A673 (cell line): ENCODE data around the gene MAP3K9. TPM values are rescaled to one million over a fixed set of nuclear protein-coding genes. Genes with fewer than 3 reads are reported as not detected.

Source experiments
- BruUV-seq: library from RNA; stranded (reverse); fragments of 400-500 nt; replicated peaks from 2 replicates; lab custom pipeline; 2021; lab: Mats Ljungman, UMichigan
- CTCF ChIA-PET: fragments of 300-600 bp; sonication (Branson Sonifier 250); formaldehyde crosslinking; loops from one replicate; lab custom pipeline; 2022; ENCODE audit warnings: antibody characterized with exemption; lab: Charles Lee
- POLR2A ChIA-PET: fragments of 300-600 bp; sonication (Branson Sonifier 250); formaldehyde crosslinking; loops from one replicate; lab custom pipeline; 2022; ENCODE audit warnings: antibody characterized with exemption; ENCODE audit not compliant: low non-redundant PET; lab: Charles Lee
- DNase-seq: peaks from one replicate; pipeline ENCODE4 v3.0.0-alpha.2; 2015; ENCODE audit warnings: low spot score
- H3K27ac ChIP-seq: fragments of 200-600 bp; sonication (generic); 2 replicates; pipeline ENCODE4 v1.5.1; 2016; ENCODE audit warnings: mixed run types, low read depth, mild to moderate bottlenecking, mixed read lengths, antibody characterized with exemption, low read length; ENCODE audit not compliant: poor library complexity, severe bottlenecking
- H3K27me3 ChIP-seq: fragments of 200-600 bp; sonication (generic); replicated peaks from 2 replicates; pipeline ENCODE4 v1.6.1; 2017; ENCODE audit warnings: mixed run types, low read depth, mild to moderate bottlenecking, mixed read lengths, antibody characterized with exemption, low read length; ENCODE audit not compliant: insufficient read depth, poor library complexity
- H3K36me3 ChIP-seq: fragments of 200-600 bp; sonication (generic); 2 replicates; pipeline ENCODE4 v1.6.1; 2016; ENCODE audit warnings: mixed run types, mild to moderate bottlenecking, mixed read lengths, antibody characterized with exemption, low read length; ENCODE audit not compliant: insufficient read depth, poor library complexity, severe bottlenecking
- H3K4me1 ChIP-seq: fragments of 200-600 bp; sonication (generic); 2 replicates; pipeline ENCODE4 v1.6.1; 2017; ENCODE audit warnings: mixed run types, mild to moderate bottlenecking, mixed read lengths, antibody characterized with exemption, low read length; ENCODE audit not compliant: insufficient read depth, poor library complexity, severe bottlenecking
- H3K4me3 ChIP-seq: fragments of 200-600 bp; sonication (generic); 2 replicates; pipeline ENCODE4 v1.5.1; 2016; ENCODE audit warnings: low read depth, mixed run types, mild to moderate bottlenecking, mixed read lengths, low read length; ENCODE audit not compliant: poor library complexity, severe bottlenecking
- H3K9me3 ChIP-seq: fragments of 200-600 bp; sonication (generic); 2 replicates; pipeline ENCODE4 v1.6.1; 2016; ENCODE audit warnings: mixed run types, low read depth, mild to moderate bottlenecking, mixed read lengths, antibody characterized with exemption, low read length; ENCODE audit not compliant: poor library complexity, severe bottlenecking
- EZH2 ChIP-seq: fragments of 200-600 bp; sonication (generic); IDR thresholded peaks from 2 replicates; pipeline ENCODE4 v1.6.1; 2017; ENCODE audit warnings: borderline replicate concordance, low read depth, mild to moderate bottlenecking, mixed read lengths, antibody characterized with exemption, low read length; ENCODE audit not compliant: poor library complexity, severe bottlenecking
- intact Hi-C: fragments of 100-400 bp; cut with micrococcal nuclease; formaldehyde crosslinking; loops from one replicate; pipeline ENCODE4 v1.10.0; 2022; ENCODE audit not compliant: unreplicated experiment
- total RNA-seq: library from RNA; stranded (reverse); gene quantifications from 2 replicates; pipeline ENCODE4 v1.2.3, GENCODE V29; 2021
- TF ChIP-seq, protein P1 (sequence below): fragments of 300-800, 200-600 bp; sonication (generic); conservative IDR thresholded peaks from 2 replicates; pipeline ENCODE4 v1.5.1; 2017; ENCODE audit warnings: low read depth, mild to moderate bottlenecking, antibody characterized with exemption, low read length, moderate library complexity, mixed read lengths

MAP3K9 gene
- total RNA-seq, 1 experiment from 2014 or later: 5.4 TPM

DNA sequence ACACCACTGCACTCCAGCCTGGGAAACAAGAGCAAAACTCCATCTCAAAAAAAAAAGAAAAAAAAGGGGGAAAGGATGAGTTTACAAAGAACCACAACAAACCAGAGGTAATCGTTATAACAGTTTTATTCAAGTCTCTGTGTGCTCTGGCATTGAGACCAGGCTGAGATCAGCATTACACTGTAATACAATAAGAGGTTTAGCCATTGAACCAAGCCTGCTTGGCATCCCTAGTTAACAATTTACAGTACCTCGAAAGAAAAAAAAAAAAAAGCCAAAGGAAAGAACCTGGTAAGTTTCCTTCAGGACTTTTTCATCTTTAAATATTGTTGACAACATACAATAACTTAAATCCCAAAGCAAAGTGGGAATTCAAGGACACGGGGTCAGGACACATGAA, 86.9 kb downstream of the MAP3K9 start:
- DNase-seq: no peak
- no TSS peak for BruUV-seq
- no peaks in the 10 kb centered on the region for H3K9me3 ChIP-seq

DNA sequence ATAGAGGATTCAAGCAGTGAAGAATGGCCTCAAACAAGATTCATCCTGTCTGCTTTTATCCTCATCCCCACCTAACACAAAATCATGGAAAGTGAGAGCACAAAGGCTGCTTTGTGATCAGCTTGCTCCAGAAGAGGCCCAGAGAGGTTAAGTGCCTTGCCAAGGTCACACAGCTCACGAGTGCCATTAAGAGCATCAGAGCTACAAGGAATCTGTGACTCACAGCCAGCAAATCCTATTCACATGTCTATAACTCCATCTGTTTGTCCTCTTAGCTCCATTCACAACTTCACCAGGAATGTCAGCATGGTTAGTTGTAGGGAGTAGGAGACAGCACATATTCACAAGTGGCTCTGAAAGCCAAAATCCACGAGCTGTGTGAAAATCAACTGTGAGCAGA, 87.8 kb downstream of the MAP3K9 start:
- CTCF ChIA-PET: interaction anchor here (0.7 kb wide), 1 partner anchor 13 kb away, joined by 3 read pairs; no protein-coding TSS in a partner anchor
- POLR2A ChIA-PET: no interaction called here
- BruUV-seq: no TSS peak
- Histone ChIP-seq H3K27me3 (no peaks in the 10 kb centered on the region), H3K9me3 (no peaks in the 10 kb centered on the region), H3K36me3 (no peaks in the 10 kb centered on the region), H3K4me3 (no peak overlapping the region), H3K27ac (no peak overlapping the region), H3K4me1 (no peaks in the 10 kb centered on the region)
- TF ChIP-seq, protein P1, sequence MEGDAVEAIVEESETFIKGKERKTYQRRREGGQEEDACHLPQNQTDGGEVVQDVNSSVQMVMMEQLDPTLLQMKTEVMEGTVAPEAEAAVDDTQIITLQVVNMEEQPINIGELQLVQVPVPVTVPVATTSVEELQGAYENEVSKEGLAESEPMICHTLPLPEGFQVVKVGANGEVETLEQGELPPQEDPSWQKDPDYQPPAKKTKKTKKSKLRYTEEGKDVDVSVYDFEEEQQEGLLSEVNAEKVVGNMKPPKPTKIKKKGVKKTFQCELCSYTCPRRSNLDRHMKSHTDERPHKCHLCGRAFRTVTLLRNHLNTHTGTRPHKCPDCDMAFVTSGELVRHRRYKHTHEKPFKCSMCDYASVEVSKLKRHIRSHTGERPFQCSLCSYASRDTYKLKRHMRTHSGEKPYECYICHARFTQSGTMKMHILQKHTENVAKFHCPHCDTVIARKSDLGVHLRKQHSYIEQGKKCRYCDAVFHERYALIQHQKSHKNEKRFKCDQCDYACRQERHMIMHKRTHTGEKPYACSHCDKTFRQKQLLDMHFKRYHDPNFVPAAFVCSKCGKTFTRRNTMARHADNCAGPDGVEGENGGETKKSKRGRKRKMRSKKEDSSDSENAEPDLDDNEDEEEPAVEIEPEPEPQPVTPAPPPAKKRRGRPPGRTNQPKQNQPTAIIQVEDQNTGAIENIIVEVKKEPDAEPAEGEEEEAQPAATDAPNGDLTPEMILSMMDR: no peak
- TF ChIP-seq EZH2: no peak
- intact Hi-C loops: no loop called here
- no peak for DNase-seq

More for the DNA sequence above, 86.9 kb downstream of the MAP3K9 start:
- Histone ChIP-seq H3K4me3 (no peak overlapping the region), H3K4me1 (no peaks in the 10 kb centered on the region), H3K27ac (no peak overlapping the region), H3K27me3 (no peaks in the 10 kb centered on the region), H3K36me3 (no peaks in the 10 kb centered on the region)
- CTCF ChIA-PET: no interaction called here
- intact Hi-C loops: no loop called here
- POLR2A ChIA-PET: no interaction called here
- no peak for TF ChIP-seq EZH2
- TF ChIP-seq, protein P1: no peak

DNA sequence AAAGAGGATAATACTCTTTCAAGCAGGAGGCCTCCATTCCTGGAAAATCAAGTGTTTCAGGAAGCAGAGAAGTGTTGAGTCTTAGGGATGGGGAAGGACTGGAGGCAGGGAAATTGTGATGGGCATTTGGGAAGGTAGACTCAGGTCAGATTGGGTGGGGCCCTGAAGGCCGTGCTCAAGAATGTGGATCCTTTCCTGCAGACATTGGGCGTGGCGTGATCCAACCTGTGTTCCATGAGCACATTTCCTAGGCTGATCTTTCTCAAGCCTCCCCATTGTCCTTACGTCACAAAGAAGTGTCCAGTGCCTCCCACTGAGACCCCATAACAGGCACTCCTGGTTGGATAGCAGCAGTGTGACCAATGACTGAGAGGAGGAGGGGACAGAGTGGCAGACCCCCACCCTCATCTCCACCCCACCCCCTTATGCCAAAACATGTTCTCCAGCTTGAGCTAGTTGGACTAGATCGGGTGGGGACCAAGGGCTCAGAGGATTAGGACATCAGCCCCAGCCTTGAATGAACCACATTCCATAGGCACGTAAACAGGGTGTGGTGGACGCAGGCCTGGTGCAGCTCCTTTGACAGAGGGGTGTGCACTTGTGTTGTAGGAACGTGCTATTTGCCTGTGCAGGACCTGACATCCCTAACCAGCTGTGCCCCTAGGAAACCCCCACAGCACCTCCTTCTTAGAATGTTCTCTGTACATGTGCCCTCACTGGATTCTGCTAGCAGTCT, 90.8 kb downstream of the MAP3K9 start:
- Histone ChIP-seq H3K9me3 (no peaks in the 10 kb centered on the region), H3K27ac (no peak overlapping the region), H3K27me3 (no peaks in the 10 kb centered on the region), H3K36me3 (no peaks in the 10 kb centered on the region), H3K4me3 (no peak overlapping the region), H3K4me1 (peaks cover 4% of the 10 kb centered on the region)
- intact Hi-C loops: no loop called here
- no peak for TF ChIP-seq EZH2
- DNase-seq: no peak
- CTCF ChIA-PET: no interaction called here
- POLR2A ChIA-PET: no interaction called here
- no TSS peak for BruUV-seq

DNA sequence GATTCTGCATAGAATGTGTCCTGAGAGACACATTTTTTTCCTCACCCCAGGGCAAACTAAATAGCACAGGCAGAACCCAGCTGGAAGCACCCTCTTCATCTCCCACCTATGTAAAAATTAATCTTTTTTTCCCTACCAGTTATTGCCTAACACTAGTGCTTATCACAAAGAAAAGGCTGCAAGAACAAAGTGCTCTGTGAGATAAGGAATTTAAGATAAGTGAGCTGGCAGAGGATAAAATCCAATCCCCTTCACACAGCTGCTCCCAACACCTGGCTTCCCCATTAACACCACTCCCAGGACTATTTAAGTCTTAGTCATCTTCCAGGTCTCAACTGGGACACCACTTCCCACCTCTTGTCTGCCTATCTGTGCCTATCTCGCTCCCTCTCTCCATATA, 92.4 kb downstream of the MAP3K9 start:
- POLR2A ChIA-PET: no interaction called here

More for the DNA sequence above, 92.4 kb downstream of the MAP3K9 start:
- BruUV-seq: no TSS peak
- no peak for DNase-seq
- no peak overlapping the region for H3K27ac ChIP-seq
- intact Hi-C loops: no loop called here
- no peaks in the 10 kb centered on the region for H3K36me3 ChIP-seq
- no peak overlapping the region for H3K4me3 ChIP-seq
- CTCF ChIA-PET: no interaction called here
- H3K4me1 ChIP-seq: peaks cover 6% of the 10 kb centered on the region
- no peak for TF ChIP-seq EZH2
- TF ChIP-seq, protein P1: no peak
- H3K9me3 ChIP-seq: no peaks in the 10 kb centered on the region
- H3K27me3 ChIP-seq: no peaks in the 10 kb centered on the region
